ENCODE results near the gene CNOT6L.

DNA sequence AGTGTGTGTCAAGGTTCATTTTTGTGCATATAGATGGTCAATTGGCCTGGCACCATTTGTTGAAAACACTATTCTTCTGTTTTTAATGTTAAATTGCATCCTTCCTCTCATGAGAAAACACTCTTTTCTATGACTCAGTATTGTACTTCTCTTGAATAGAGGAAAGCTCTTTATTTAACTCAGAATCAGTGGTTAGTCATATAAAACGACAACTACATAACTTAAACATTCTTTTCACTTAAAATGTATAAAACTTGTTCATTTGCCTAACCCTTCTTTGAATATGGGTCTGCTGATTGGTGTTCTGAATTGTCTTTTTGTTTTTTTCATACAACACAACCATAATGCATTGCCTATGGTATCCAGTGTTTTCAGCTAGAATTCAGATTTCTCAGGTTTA is 26.2 kb upstream of the CNOT6L start:
- TF ChIP-seq EZH2 (IDR thresholded peaks at IDR 0.05; ENCODE audit: insufficient read depth, poor library complexity, severe bottlenecking) (no peak), EZH2phosphoT487 (IDR thresholded peaks at IDR 0.05; ENCODE audit: insufficient read depth, low read depth) (no peak)

Measured in GM23248 (cell line).